ENCODE measurements around the gene DYNLT1. TPM values are rescaled to one million over a fixed set of nuclear protein-coding genes. Genes with fewer than 3 reads are reported as not detected.

The DYNLT1 gene
- total and polyA plus RNA-seq, 2 donors from 2014 or later: 145 to 406 TPM

GRCh38 chr6:158646023-158646910 is 1.7 kb upstream of the DYNLT1 start:
- Histone ChIP-seq H3K27ac (ENCODE audit: low read depth in 2 of 2, low read length in 2 of 2) (peak overlapping the region in 1 of 2 donors; percentile 27), H3K27me3 (ENCODE audit: control insufficient read depth, insufficient read depth, low read length) (no peaks in the 10 kb centered on the region), H3K36me3 (ENCODE audit: control insufficient read depth in 2 of 3, insufficient read depth in 3 of 3, low read length in 3 of 3) (no peaks in the 10 kb centered on the region), H3K4me1 (ENCODE audit: control insufficient read depth in 2 of 3, insufficient read depth in 2 of 3, low read depth in 1 of 3, low read length in 3 of 3) (peaks cover 0 to 24% (median 14%) of the 10 kb centered on the region in 3 donors), H3K4me3 (ENCODE audit: low read length in 3 of 3) (no peak overlapping the region), H3K9ac (ENCODE audit: low read length in 3 of 3) (no peak overlapping the region), H3K9me3 (ENCODE audit: control insufficient read depth in 2 of 3, insufficient read depth in 1 of 3, low read length in 3 of 3) (no peaks in the 10 kb centered on the region)
- intact Hi-C loops (cut with DNase I): no loop called here
- DNase-seq: peak in 2 of 5 donors; percentile 36 to 59
- no peak for TF ChIP-seq CTCF (IDR thresholded peaks at IDR 0.05; ENCODE audit: borderline replicate concordance, extremely low read depth, insufficient read depth)
- no peak for FAIRE-seq

- peaks cover 0 to 24% (median 18%) of the 10 kb centered on the region in 3 donors for H3K4me1 ChIP-seq (ENCODE audit: control insufficient read depth in 2 of 3, insufficient read depth in 2 of 3, low read depth in 1 of 3, low read length in 3 of 3)
- DNase-seq (peak in 2 of 5 donors; percentile 7 to 43), FAIRE-seq (no peak)
- no peaks in the 10 kb centered on the region for H3K9me3 ChIP-seq (ENCODE audit: control insufficient read depth in 2 of 3, insufficient read depth in 1 of 3, low read length in 3 of 3)
- intact Hi-C loops (cut with DNase I): no loop called here
- peaks cover 0 to 4% (median 0%) of the 10 kb centered on the region in 3 donors for H3K36me3 ChIP-seq (ENCODE audit: control insufficient read depth in 2 of 3, insufficient read depth in 3 of 3, low read length in 3 of 3)
- H3K27ac ChIP-seq (ENCODE audit: low read depth in 2 of 2, low read length in 2 of 2): peak overlapping the region; percentile 94 to 97
- peak overlapping the region in 2 of 3 donors; percentile 74 to 90 for H3K9ac ChIP-seq (ENCODE audit: low read length in 3 of 3)
- peak overlapping the region; percentile 68 to 86 (median 76) for H3K4me3 ChIP-seq (ENCODE audit: low read length in 3 of 3)
- no peak for TF ChIP-seq CTCF (IDR thresholded peaks at IDR 0.05; ENCODE audit: borderline replicate concordance, extremely low read depth, insufficient read depth)
- no peaks in the 10 kb centered on the region for H3K27me3 ChIP-seq (ENCODE audit: control insufficient read depth, insufficient read depth, low read length)
Observed at GRCh38 chr6:158645064-158646022, 800 bp upstream of the DYNLT1 start.

GRCh38 chr6:158643836-158644230 is 710 bp downstream of the DYNLT1 start:
- Histone ChIP-seq H3K36me3 (ENCODE audit: control insufficient read depth in 2 of 3, insufficient read depth in 3 of 3, low read length in 3 of 3) (peaks cover 0 to 4% (median 0%) of the 10 kb centered on the region in 3 donors), H3K9me3 (ENCODE audit: control insufficient read depth in 2 of 3, insufficient read depth in 1 of 3, low read length in 3 of 3) (no peaks in the 10 kb centered on the region), H3K27ac (ENCODE audit: low read depth in 2 of 2, low read length in 2 of 2) (peak overlapping the region; percentile 94 to 97), H3K4me3 (ENCODE audit: low read length in 3 of 3) (peak overlapping the region; percentile 76 to 86 (median 84)), H3K27me3 (ENCODE audit: control insufficient read depth, insufficient read depth, low read length) (no peaks in the 10 kb centered on the region), H3K9ac (ENCODE audit: low read length in 3 of 3) (peak overlapping the region; percentile 82 to 90 (median 86)), H3K4me1 (ENCODE audit: control insufficient read depth in 2 of 3, insufficient read depth in 2 of 3, low read depth in 1 of 3, low read length in 3 of 3) (peaks cover 0 to 21% (median 14%) of the 10 kb centered on the region in 3 donors)
- intact Hi-C loops (cut with DNase I): no loop called here
- DNase-seq (no peak), FAIRE-seq (no peak)
- no peak for TF ChIP-seq CTCF (IDR thresholded peaks at IDR 0.05; ENCODE audit: borderline replicate concordance, extremely low read depth, insufficient read depth)
